ENCODE results near the gene SPARCL1. TPM values are rescaled to one million over a fixed set of nuclear protein-coding genes. Genes with fewer than 3 reads are reported as not detected.
A peak's percentile ranks its signal among the peaks of the same experiment; 100 is the strongest.
"Not testable (repeated sequence)": the region's sequence is repeated elsewhere in the genome, so short reads cannot be mapped to it uniquely, and the experiment has no call there.

The SPARCL1 gene
- total RNA-seq (2014; rRNA removed; shearing (Covaris generic)) = 0.12 TPM in 1 of 2 replicates, not detected in the other

- DNase-seq (ENCODE audit: low spot score) = no peak
Measured at GRCh38 chr4:87529187-87529586, at the start of gene SPARCL1. TSS of gene SPARCL1 (minus strand) at chr4:87529376. CDS start at chr4:87499574, 29,802 bp downstream.

GRCh38 chr4:87575983-87576382 lies 46.8 kb upstream of the SPARCL1 start:
- DNase-seq (ENCODE audit: low spot score) = no peak

GRCh38 chr4:87575408-87575807 lies 46.2 kb upstream of the SPARCL1 start:
- DNase-seq (ENCODE audit: low spot score) = no peak

- no peak for DNase-seq (ENCODE audit: low spot score)
Measured at GRCh38 chr4:87574996-87575395, 45.8 kb upstream of the SPARCL1 start.

- not testable (repeated sequence) for DNase-seq (ENCODE audit: low spot score)
Measured at GRCh38 chr4:87574376-87574775, 45.2 kb upstream of the SPARCL1 start.

- no peak for DNase-seq (ENCODE audit: low spot score)
Measured at GRCh38 chr4:87570290-87570805, 41.2 kb upstream of the SPARCL1 start.

- DNase-seq (ENCODE audit: low spot score) = no peak
Measured at GRCh38 chr4:87567191-87567590, 38.0 kb upstream of the SPARCL1 start.

- DNase-seq (ENCODE audit: low spot score) = no peak
Measured at GRCh38 chr4:87566276-87566675, 37.1 kb upstream of the SPARCL1 start.

GRCh38 chr4:87565746-87566145 lies 36.6 kb upstream of the SPARCL1 start:
- DNase-seq (ENCODE audit: low spot score) = no peak

GRCh38 chr4:87560802-87561201 lies 31.6 kb upstream of the SPARCL1 start:
- peak; percentile 9 for DNase-seq (ENCODE audit: low spot score)

GRCh38 chr4:87559090-87559837 lies 30.1 kb upstream of the SPARCL1 start:
- DNase-seq (ENCODE audit: low spot score) = peak; percentile 81

GRCh38 chr4:87557348-87557747 lies 28.2 kb upstream of the SPARCL1 start:
- no peak for DNase-seq (ENCODE audit: low spot score)

GRCh38 chr4:87555773-87556619 lies 26.8 kb upstream of the SPARCL1 start:
- DNase-seq (ENCODE audit: low spot score) = peak; percentile 84

- no peak for DNase-seq (ENCODE audit: low spot score)
Measured at GRCh38 chr4:87553182-87553581, 24.0 kb upstream of the SPARCL1 start.

- no peak for DNase-seq (ENCODE audit: low spot score)
Measured at GRCh38 chr4:87551361-87551760, 22.2 kb upstream of the SPARCL1 start.

GRCh38 chr4:87547016-87547708 lies 18.0 kb upstream of the SPARCL1 start:
- no peak for DNase-seq (ENCODE audit: low spot score)

GRCh38 chr4:87545052-87545451 lies 15.9 kb upstream of the SPARCL1 start:
- no peak for DNase-seq (ENCODE audit: low spot score)

- DNase-seq (ENCODE audit: low spot score) = peak; percentile 51
Measured at GRCh38 chr4:87543835-87544461, 14.8 kb upstream of the SPARCL1 start.

GRCh38 chr4:87542734-87543312 lies 13.6 kb upstream of the SPARCL1 start:
- no peak for DNase-seq (ENCODE audit: low spot score)

GRCh38 chr4:87541956-87542709 lies 13.0 kb upstream of the SPARCL1 start:
- DNase-seq (ENCODE audit: low spot score) = no peak

Data from H4 (cell line).